Measurements from ENCODE around the gene TMED7.

The TMED7 gene

DNA sequence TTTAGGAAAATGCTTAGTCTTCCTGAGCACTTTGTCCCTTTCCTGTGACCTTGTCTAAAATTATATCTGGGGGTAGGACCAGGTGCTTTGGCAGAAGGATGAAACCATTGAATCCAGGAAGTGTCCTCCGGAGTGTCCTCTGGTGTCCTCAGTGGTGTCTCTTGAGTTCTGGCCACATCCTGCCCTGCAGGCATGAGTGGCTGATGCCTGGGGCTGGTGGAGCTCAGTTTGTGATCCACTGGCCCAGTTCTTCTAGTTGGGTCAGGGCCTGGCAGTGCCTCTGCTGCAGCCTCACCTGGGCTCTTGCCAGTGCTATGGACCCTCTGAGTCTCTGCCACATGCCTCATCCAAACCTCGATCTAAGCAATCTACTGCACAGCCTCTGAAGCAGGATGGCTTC lies 14.4 kb upstream of the TMED7 start:
- no peak for DNase-seq (ENCODE audit: low spot score)
- no peaks in the 10 kb centered on the region for H3K27me3 ChIP-seq (ENCODE audit: control insufficient read depth in 3 of 3, insufficient read depth in 3 of 3, low read depth in 1 of 3, low read length in 3 of 3)
- peaks cover 7% of the 10 kb centered on the region in 2 donors for H3K4me1 ChIP-seq (ENCODE audit: control insufficient read depth in 2 of 2, insufficient read depth in 1 of 2, low read depth in 1 of 2, low read length in 2 of 2)
- H3K18ac ChIP-seq (ENCODE audit: low read length) = no peak overlapping the region
- no peak overlapping the region for H4K91ac ChIP-seq (ENCODE audit: low read depth, low read length, poor library complexity)
- no peak overlapping the region for H3K4ac ChIP-seq (ENCODE audit: low read length)
- H3K36me3 ChIP-seq (replicated peaks in 1 of 2; ENCODE audit: control insufficient read depth in 2 of 2, insufficient read depth in 2 of 2, low read length in 2 of 2) = no peaks in the 10 kb centered on the region
- H3K14ac ChIP-seq (ENCODE audit: low read length) = no peak overlapping the region
- H3K23ac ChIP-seq (ENCODE audit: low read depth, low read length, poor library complexity) = no peak overlapping the region
- H2AK5ac ChIP-seq (ENCODE audit: low read depth, low read length) = no peak overlapping the region
- H2BK120ac ChIP-seq (ENCODE audit: low read depth, low read length) = no peak overlapping the region
- H3K4me2 ChIP-seq (ENCODE audit: insufficient read depth, low read length, poor library complexity, severe bottlenecking) = no peak overlapping the region
- no CpG with 5 or more reads among the region's 2 CpGs for WGBS, 2 donors (ENCODE audit: extremely low coverage in 2 of 2, insufficient read length in 2 of 2, insufficient replicate concordance in 1 of 2)
- H2AFZ ChIP-seq (ENCODE audit: low read length) = no peak overlapping the region
- H3K4me3 ChIP-seq (ENCODE audit: low read length in 2 of 2) = no peak overlapping the region
- H4K8ac ChIP-seq (ENCODE audit: low read depth, low read length) = no peak overlapping the region
- no peak overlapping the region for H2BK5ac ChIP-seq (ENCODE audit: low read length)
- H3K9me3 ChIP-seq (replicated peaks in 1 of 2; ENCODE audit: control insufficient read depth in 2 of 2, insufficient read depth in 1 of 2, low read depth in 1 of 2, low read length in 2 of 2) = no peaks in the 10 kb centered on the region
- H2BK12ac ChIP-seq (ENCODE audit: low read length) = no peak overlapping the region
- H2BK15ac ChIP-seq (ENCODE audit: low read length) = no peak overlapping the region
- no peak overlapping the region for H3K9ac ChIP-seq (ENCODE audit: low read depth, low read length, poor library complexity)
- H3K27ac ChIP-seq (replicated peaks; ENCODE audit: low read length) = no peak overlapping the region
- no peaks in the 10 kb centered on the region for H3K79me1 ChIP-seq (ENCODE audit: low read depth, low read length)

DNA sequence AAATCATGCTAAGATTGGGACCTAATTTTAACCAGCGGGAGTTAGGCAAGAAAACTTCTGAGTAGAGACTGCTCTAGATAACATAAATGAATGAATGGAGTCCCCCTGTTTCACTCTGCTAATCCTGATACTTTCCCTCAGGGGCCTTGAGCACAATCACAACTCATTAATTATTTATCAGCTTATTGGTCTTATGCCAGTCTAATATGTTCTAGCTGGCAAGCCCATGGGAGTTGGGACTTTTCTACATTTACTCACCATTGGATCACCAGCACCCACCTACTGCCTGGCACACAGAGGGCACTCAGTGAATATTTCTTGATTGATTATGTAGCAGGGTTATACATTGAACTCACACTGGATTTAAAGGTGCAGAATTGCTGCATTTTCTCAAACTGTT lies 13.5 kb upstream of the TMED7 start:
- Histone ChIP-seq H3K9me3 (replicated peaks in 1 of 2; ENCODE audit: control insufficient read depth in 2 of 2, insufficient read depth in 1 of 2, low read depth in 1 of 2, low read length in 2 of 2) (no peaks in the 10 kb centered on the region), H3K14ac (ENCODE audit: low read length) (no peak overlapping the region), H2AFZ (ENCODE audit: low read length) (no peak overlapping the region), H2BK15ac (ENCODE audit: low read length) (no peak overlapping the region), H3K4me1 (ENCODE audit: control insufficient read depth in 2 of 2, insufficient read depth in 1 of 2, low read depth in 1 of 2, low read length in 2 of 2) (peaks cover 7 to 9% of the 10 kb centered on the region in 2 donors), H3K79me1 (ENCODE audit: low read depth, low read length) (no peaks in the 10 kb centered on the region), H3K9ac (ENCODE audit: low read depth, low read length, poor library complexity) (no peak overlapping the region), H3K36me3 (replicated peaks in 1 of 2; ENCODE audit: control insufficient read depth in 2 of 2, insufficient read depth in 2 of 2, low read length in 2 of 2) (no peaks in the 10 kb centered on the region), H3K23ac (ENCODE audit: low read depth, low read length, poor library complexity) (no peak overlapping the region), H3K18ac (ENCODE audit: low read length) (no peak overlapping the region), H2BK120ac (ENCODE audit: low read depth, low read length) (no peak overlapping the region), H4K91ac (ENCODE audit: low read depth, low read length, poor library complexity) (no peak overlapping the region), H4K8ac (ENCODE audit: low read depth, low read length) (no peak overlapping the region), H2BK5ac (ENCODE audit: low read length) (no peak overlapping the region), H3K27me3 (ENCODE audit: control insufficient read depth in 3 of 3, insufficient read depth in 3 of 3, low read depth in 1 of 3, low read length in 3 of 3) (no peaks in the 10 kb centered on the region), H2AK5ac (ENCODE audit: low read depth, low read length) (no peak overlapping the region), H3K4ac (ENCODE audit: low read length) (no peak overlapping the region), H3K4me3 (ENCODE audit: low read length in 2 of 2) (no peak overlapping the region), H3K27ac (replicated peaks; ENCODE audit: low read length) (no peak overlapping the region), H2BK12ac (ENCODE audit: low read length) (no peak overlapping the region), H3K4me2 (ENCODE audit: insufficient read depth, low read length, poor library complexity, severe bottlenecking) (no peak overlapping the region)
- DNase-seq (ENCODE audit: low spot score) = no peak
- WGBS, 2 donors (ENCODE audit: extremely low coverage in 2 of 2, insufficient read length in 2 of 2, insufficient replicate concordance in 1 of 2) = no CpG with 5 or more reads among the region's 1 CpG

DNA sequence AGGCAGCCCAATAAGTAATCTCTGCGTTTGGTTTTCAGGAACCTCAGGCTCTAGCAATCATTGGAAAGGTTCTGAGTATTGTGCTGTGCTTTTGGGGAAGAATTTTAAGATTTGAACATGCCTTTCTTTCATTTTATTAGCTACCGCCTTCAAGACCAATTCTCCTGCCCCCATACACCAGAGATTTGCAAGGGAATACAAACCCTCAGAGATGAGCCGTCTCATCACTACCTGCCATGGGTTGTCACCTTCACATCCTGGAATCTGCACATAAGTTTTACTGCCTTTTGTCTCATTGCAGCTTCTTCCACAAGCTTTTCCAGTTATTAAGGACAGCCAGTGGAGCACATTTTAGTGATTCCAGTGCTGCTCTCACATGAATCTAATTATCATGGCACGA lies 11.7 kb upstream of the TMED7 start:
- H3K4ac ChIP-seq (ENCODE audit: low read length) = no peak overlapping the region
- H3K36me3 ChIP-seq (replicated peaks in 1 of 2; ENCODE audit: control insufficient read depth in 2 of 2, insufficient read depth in 2 of 2, low read length in 2 of 2) = no peaks in the 10 kb centered on the region
- no peak overlapping the region for H3K9ac ChIP-seq (ENCODE audit: low read depth, low read length, poor library complexity)
- no peaks in the 10 kb centered on the region for H3K9me3 ChIP-seq (replicated peaks in 1 of 2; ENCODE audit: control insufficient read depth in 2 of 2, insufficient read depth in 1 of 2, low read depth in 1 of 2, low read length in 2 of 2)
- H3K18ac ChIP-seq (ENCODE audit: low read length) = no peak overlapping the region
- DNase-seq (ENCODE audit: low spot score) = no peak
- H3K4me2 ChIP-seq (ENCODE audit: insufficient read depth, low read length, poor library complexity, severe bottlenecking) = no peak overlapping the region
- H4K91ac ChIP-seq (ENCODE audit: low read depth, low read length, poor library complexity) = no peak overlapping the region
- H3K23ac ChIP-seq (ENCODE audit: low read depth, low read length, poor library complexity) = no peak overlapping the region
- H2BK120ac ChIP-seq (ENCODE audit: low read depth, low read length) = no peak overlapping the region
- H4K8ac ChIP-seq (ENCODE audit: low read depth, low read length) = no peak overlapping the region
- no peak overlapping the region for H2BK5ac ChIP-seq (ENCODE audit: low read length)
- H3K4me1 ChIP-seq (ENCODE audit: control insufficient read depth in 2 of 2, insufficient read depth in 1 of 2, low read depth in 1 of 2, low read length in 2 of 2) = peaks cover 7 to 10% of the 10 kb centered on the region in 2 donors
- H3K79me1 ChIP-seq (ENCODE audit: low read depth, low read length) = no peaks in the 10 kb centered on the region
- no peak overlapping the region for H3K4me3 ChIP-seq (ENCODE audit: low read length in 2 of 2)
- H3K14ac ChIP-seq (ENCODE audit: low read length) = no peak overlapping the region
- no peak overlapping the region for H2BK15ac ChIP-seq (ENCODE audit: low read length)
- WGBS, 2 donors (ENCODE audit: extremely low coverage in 2 of 2, insufficient read length in 2 of 2, insufficient replicate concordance in 1 of 2) = no CpG with 5 or more reads among the region's 4 CpGs
- no peak overlapping the region for H2AFZ ChIP-seq (ENCODE audit: low read length)
- H3K27me3 ChIP-seq (ENCODE audit: control insufficient read depth in 3 of 3, insufficient read depth in 3 of 3, low read depth in 1 of 3, low read length in 3 of 3) = no peaks in the 10 kb centered on the region
- H2BK12ac ChIP-seq (ENCODE audit: low read length) = no peak overlapping the region
- no peak overlapping the region for H3K27ac ChIP-seq (replicated peaks; ENCODE audit: low read length)
- no peak overlapping the region for H2AK5ac ChIP-seq (ENCODE audit: low read depth, low read length)

DNA sequence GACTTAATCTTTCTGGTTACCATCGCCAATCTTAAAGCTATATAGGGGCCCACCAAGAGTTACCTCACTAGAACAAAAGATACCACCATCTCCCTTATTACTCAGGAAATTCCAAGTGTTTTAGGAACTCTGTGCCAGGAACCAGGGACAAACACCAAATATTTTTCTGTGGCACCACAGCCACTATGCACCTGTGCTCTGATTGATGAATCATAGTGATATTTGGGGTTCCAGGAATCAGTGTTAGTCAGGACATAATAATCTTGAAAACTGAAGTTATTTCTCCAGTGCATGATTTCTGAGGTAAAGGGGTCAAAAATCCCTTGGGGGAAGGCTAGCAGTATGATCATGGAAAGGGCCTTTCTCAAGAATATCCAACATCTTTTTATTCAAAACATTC lies 10.2 kb upstream of the TMED7 start:
- Histone ChIP-seq H2BK12ac (ENCODE audit: low read length) (no peak overlapping the region), H3K4me2 (ENCODE audit: insufficient read depth, low read length, poor library complexity, severe bottlenecking) (no peak overlapping the region), H3K4ac (ENCODE audit: low read length) (no peak overlapping the region), H4K91ac (ENCODE audit: low read depth, low read length, poor library complexity) (no peak overlapping the region), H3K23ac (ENCODE audit: low read depth, low read length, poor library complexity) (no peak overlapping the region), H3K79me1 (ENCODE audit: low read depth, low read length) (no peaks in the 10 kb centered on the region), H3K4me3 (ENCODE audit: low read length in 2 of 2) (no peak overlapping the region), H2BK120ac (ENCODE audit: low read depth, low read length) (no peak overlapping the region), H2BK15ac (ENCODE audit: low read length) (no peak overlapping the region), H3K14ac (ENCODE audit: low read length) (no peak overlapping the region), H3K27ac (replicated peaks; ENCODE audit: low read length) (no peak overlapping the region), H2AFZ (ENCODE audit: low read length) (peak overlapping the region; percentile 46), H3K9me3 (replicated peaks in 1 of 2; ENCODE audit: control insufficient read depth in 2 of 2, insufficient read depth in 1 of 2, low read depth in 1 of 2, low read length in 2 of 2) (no peaks in the 10 kb centered on the region), H3K4me1 (ENCODE audit: control insufficient read depth in 2 of 2, insufficient read depth in 1 of 2, low read depth in 1 of 2, low read length in 2 of 2) (peaks cover 7 to 10% of the 10 kb centered on the region in 2 donors), H3K9ac (ENCODE audit: low read depth, low read length, poor library complexity) (no peak overlapping the region), H3K27me3 (ENCODE audit: control insufficient read depth in 3 of 3, insufficient read depth in 3 of 3, low read depth in 1 of 3, low read length in 3 of 3) (no peaks in the 10 kb centered on the region), H3K18ac (ENCODE audit: low read length) (no peak overlapping the region), H3K36me3 (replicated peaks in 1 of 2; ENCODE audit: control insufficient read depth in 2 of 2, insufficient read depth in 2 of 2, low read length in 2 of 2) (no peaks in the 10 kb centered on the region), H4K8ac (ENCODE audit: low read depth, low read length) (no peak overlapping the region), H2BK5ac (ENCODE audit: low read length) (no peak overlapping the region), H2AK5ac (ENCODE audit: low read depth, low read length) (no peak overlapping the region)
- DNase-seq (ENCODE audit: low spot score) = no peak
- no CpG with 5 or more reads among the region's 1 CpG for WGBS, 2 donors (ENCODE audit: extremely low coverage in 2 of 2, insufficient read length in 2 of 2, insufficient replicate concordance in 1 of 2)

Data from neuronal stem cell (in vitro differentiated cells).